ENCODE results near the gene FBXL20.

The FBXL20 gene

GRCh38 chr17:39240631-39241030 is 160.8 kb downstream of the FBXL20 start:
- no peak overlapping the region for H3K4me3 ChIP-seq (ENCODE audit: low read length)
- no peak for TF ChIP-seq CTCF (IDR thresholded peaks at IDR 0.05; ENCODE audit: insufficient read depth, low read depth, low read length, missing control alignments)
- no peak for DNase-seq (ENCODE audit: low read depth)

- DNase-seq (ENCODE audit: low read depth), result peak; percentile 66
- H3K4me3 ChIP-seq (ENCODE audit: low read length), result no peak overlapping the region
- peak; percentile 83 for TF ChIP-seq CTCF (IDR thresholded peaks at IDR 0.05; ENCODE audit: insufficient read depth, low read depth, low read length, missing control alignments)
These were observed 161.6 kb downstream of the FBXL20 start for GRCh38 chr17:39239640-39240314.

- no peak for TF ChIP-seq CTCF (IDR thresholded peaks at IDR 0.05; ENCODE audit: insufficient read depth, low read depth, low read length, missing control alignments)
These were observed 163.0 kb downstream of the FBXL20 start for GRCh38 chr17:39238311-39238972.

GRCh38 chr17:39237586-39237985 is 163.8 kb downstream of the FBXL20 start:
- DNase-seq (ENCODE audit: low read depth), result no peak
- no peak for TF ChIP-seq CTCF (IDR thresholded peaks at IDR 0.05; ENCODE audit: insufficient read depth, low read depth, low read length, missing control alignments)
- H3K4me3 ChIP-seq (ENCODE audit: low read length), result no peak overlapping the region

More at GRCh38 chr17:39238311-39238972, 163.0 kb downstream of the FBXL20 start:
- H3K4me3 ChIP-seq (ENCODE audit: low read length), result no peak overlapping the region
- peak; percentile 79 for DNase-seq (ENCODE audit: low read depth)

GRCh38 chr17:39236981-39237441 is 164.4 kb downstream of the FBXL20 start:
- H3K4me3 ChIP-seq (ENCODE audit: low read length), result no peak overlapping the region
- TF ChIP-seq CTCF (IDR thresholded peaks at IDR 0.05; ENCODE audit: insufficient read depth, low read depth, low read length, missing control alignments), result no peak
- DNase-seq (ENCODE audit: low read depth), result no peak

- TF ChIP-seq CTCF (IDR thresholded peaks at IDR 0.05; ENCODE audit: insufficient read depth, low read depth, low read length, missing control alignments), result no peak
- no peak overlapping the region for H3K4me3 ChIP-seq (ENCODE audit: low read length)
These were observed 164.9 kb downstream of the FBXL20 start for GRCh38 chr17:39236450-39236927.

More at GRCh38 chr17:39236450-39236927, 164.9 kb downstream of the FBXL20 start:
- DNase-seq (ENCODE audit: low read depth), result no peak

All from epithelial cell of esophagus (primary cell).